ENCODE results near the gene TMEM40.
"Not testable (repeated sequence)": the region's sequence is repeated elsewhere in the genome, so short reads cannot be mapped to it uniquely, and the experiment has no call there.

Gene TMEM40

GRCh38 chr3:12759097-12759679 lies at the start of gene TMEM40:
TSS of gene TMEM40 (minus strand) at chr3:12759259. CDS start at chr3:12749832, 9,427 bp downstream.
- peak; percentile 18 for DNase-seq

GRCh38 chr3:12808587-12808986 lies 49.5 kb upstream of the TMEM40 start:
- no peak for DNase-seq

GRCh38 chr3:12807601-12808359 lies 48.7 kb upstream of the TMEM40 start:
- no peak for DNase-seq

- DNase-seq, result no peak
Observed at GRCh38 chr3:12807066-12807465, 48.0 kb upstream of the TMEM40 start.

GRCh38 chr3:12803371-12803770 lies 44.3 kb upstream of the TMEM40 start:
- no peak for DNase-seq

- no peak for DNase-seq
Observed at GRCh38 chr3:12799525-12800440, 40.7 kb upstream of the TMEM40 start.

GRCh38 chr3:12798559-12799179 lies 39.6 kb upstream of the TMEM40 start:
- no peak for DNase-seq

- peak; percentile 27 for DNase-seq
Observed at GRCh38 chr3:12797892-12798558, 39.0 kb upstream of the TMEM40 start.

- DNase-seq, result peak; percentile 40
Observed at GRCh38 chr3:12797124-12797891, 38.2 kb upstream of the TMEM40 start.

GRCh38 chr3:12796171-12797123 lies 37.4 kb upstream of the TMEM40 start, which contains the start of gene CAND2:
TSS of gene CAND2 (plus strand) at chr3:12796680. CDS start at chr3:12796721, 41 bp downstream.
- peak; percentile 91 for DNase-seq

- DNase-seq, result no peak
Observed at GRCh38 chr3:12793701-12794100, 34.6 kb upstream of the TMEM40 start.

- no peak for DNase-seq
Observed at GRCh38 chr3:12791430-12791829, 32.4 kb upstream of the TMEM40 start.

GRCh38 chr3:12787967-12788690 lies 29.1 kb upstream of the TMEM40 start:
- DNase-seq, result not testable (repeated sequence)

- not testable (repeated sequence) for DNase-seq
Observed at GRCh38 chr3:12787346-12787745, 28.3 kb upstream of the TMEM40 start.

GRCh38 chr3:12785096-12785495 lies 26.0 kb upstream of the TMEM40 start:
- DNase-seq, result no peak

GRCh38 chr3:12782172-12782815 lies 23.2 kb upstream of the TMEM40 start:
- DNase-seq, result peak; percentile 25

GRCh38 chr3:12780751-12781150 lies 21.7 kb upstream of the TMEM40 start:
- DNase-seq, result no peak

GRCh38 chr3:12777171-12777570 lies 18.1 kb upstream of the TMEM40 start:
- DNase-seq, result no peak

GRCh38 chr3:12775970-12776369 lies 16.9 kb upstream of the TMEM40 start:
- DNase-seq, result not testable (repeated sequence)
